Suprapubic skin (tissue), 4 donors: ENCODE results near the gene SIK2.

Experiments
- CTCF ChIP-seq, 2 donors: fragments of 200-600 bp in 1 of 2; fragments of 450-650 bp in 1 of 2; sonication (generic) in 1 of 2; IDR thresholded peaks; one replicate each; pipeline ENCODE4 v1.5.1; 2016 to 2019; ENCODE audit warnings: antibody characterized with exemption in 2 of 2, mild to moderate bottlenecking in 1 of 2, moderate library complexity in 1 of 2
- EP300 ChIP-seq: sonication (generic); formaldehyde crosslinking; IDR thresholded peaks from one replicate; pipeline ENCODE4 v1.6.1; 2017; ENCODE audit warnings: antibody characterized with exemption
- POLR2A ChIP-seq, 2 donors: fragments of 450-650 bp; IDR thresholded peaks; one replicate each; pipeline ENCODE4 v1.6.1; 2017; ENCODE audit warnings: antibody characterized with exemption in 2 of 2, mild to moderate bottlenecking in 2 of 2, moderate library complexity in 2 of 2
- POLR2AphosphoS5 ChIP-seq, 3 donors: sonication (generic); formaldehyde crosslinking; IDR thresholded peaks; one replicate each; pipeline ENCODE4 v1.6.1; 2017; ENCODE audit warnings: antibody characterized with exemption in 3 of 3

GRCh38 chr11:111641339-111642015 is 39.2 kb downstream of the SIK2 start:
- TF ChIP-seq CTCF (IDR thresholded peaks at IDR 0.05) (no peak), EP300 (no peak), POLR2A (IDR thresholded peaks at IDR 0.05) (no peak), POLR2AphosphoS5 (IDR thresholded peaks at IDR 0.05) (no peak)
